ENCODE data around the gene ANGPTL7.

- no peak for TF ChIP-seq CTCF (IDR thresholded peaks at IDR 0.05 in 2 of 3, conservative IDR thresholded peaks at IDR 0.05 in 1 of 3; ENCODE audit: borderline replicate concordance in 1 of 3, insufficient read depth in 1 of 3, low read depth in 2 of 3, low read length in 2 of 3)
- no peak for TF ChIP-seq ZNF274 (IDR thresholded peaks at IDR 0.05; ENCODE audit: low read depth, low read length)
Observed at GRCh38 chr1:11157867-11158266, 31.3 kb upstream of the ANGPTL7 start.
